Epithelial cell of prostate (primary cell): Measurements from ENCODE around the gene ZNF646.

Source experiments
- DNase-seq: peaks from one replicate; pipeline ENCODE4 v3.0.0-alpha.2; 2011; ENCODE audit warnings: low read depth, low spot score
- H3K27ac ChIP-seq: fragments of 450-650 bp; 2 replicates; pipeline ENCODE4 v1.5.1; 2017; ENCODE audit warnings: mild to moderate bottlenecking

Gene ZNF646

GRCh38 chr16:31073970-31074813, at the start of gene ZNF646, which contains the start of gene ZNF668:
Gene ZNF646, plus strand, starts transcription at chr16:31074422. Its CDS starts 1,903 bp downstream, at chr16:31076325.
Gene ZNF668, minus strand, starts transcription at chr16:31074240. Its CDS starts 9,781 bp downstream, at chr16:31064459.
- DNase-seq: peak; percentile 98

GRCh38 chr16:31025339-31025738, 48.9 kb upstream of the ZNF646 start:
- H3K27ac ChIP-seq: no peak overlapping the region
- no peak for DNase-seq

More at GRCh38 chr16:31073970-31074813, at the start of gene ZNF646, which contains the start of gene ZNF668:
- H3K27ac ChIP-seq: peak within 1 kb of the TSS; percentile 90

GRCh38 chr16:31029272-31029671, 45.0 kb upstream of the ZNF646 start:
- H3K27ac ChIP-seq: no peak overlapping the region
- no peak for DNase-seq

- no peak for DNase-seq
- no peak overlapping the region for H3K27ac ChIP-seq
These were observed 42.9 kb upstream of the ZNF646 start for GRCh38 chr16:31031276-31031675.

GRCh38 chr16:31032736-31033708, 41.2 kb upstream of the ZNF646 start, which contains the start of gene STX4:
Gene STX4, plus strand, starts transcription at chr16:31033558. Its CDS starts 248 bp downstream, at chr16:31033806.
- DNase-seq: peak; percentile 70
- H3K27ac ChIP-seq: peak within 1 kb of the TSS; percentile 72

- peak overlapping the region; percentile 72 for H3K27ac ChIP-seq
- peak; percentile 24 for DNase-seq
These were observed 40.3 kb upstream of the ZNF646 start for GRCh38 chr16:31033709-31034492.

GRCh38 chr16:31036691-31037090, 37.5 kb upstream of the ZNF646 start:
- no peak overlapping the region for H3K27ac ChIP-seq
- no peak for DNase-seq

- no peak overlapping the region for H3K27ac ChIP-seq
These were observed 35.2 kb upstream of the ZNF646 start for GRCh38 chr16:31038993-31039392.

GRCh38 chr16:31042866-31043265, 31.4 kb upstream of the ZNF646 start:
- no peak for DNase-seq
- H3K27ac ChIP-seq: no peak overlapping the region

More at GRCh38 chr16:31038993-31039392, 35.2 kb upstream of the ZNF646 start:
- DNase-seq: no peak

- no peak overlapping the region for H3K27ac ChIP-seq
- DNase-seq: no peak
These were observed 30.9 kb upstream of the ZNF646 start for GRCh38 chr16:31043352-31043751.

GRCh38 chr16:31043898-31044481, 30.2 kb upstream of the ZNF646 start:
- no peak overlapping the region for H3K27ac ChIP-seq
- no peak for DNase-seq

GRCh38 chr16:31050280-31051030, 23.8 kb upstream of the ZNF646 start:
- H3K27ac ChIP-seq: no peak overlapping the region
- DNase-seq: no peak

GRCh38 chr16:31052114-31052513, 22.1 kb upstream of the ZNF646 start:
- peak overlapping the region; percentile 77 for H3K27ac ChIP-seq
- peak; percentile 82 for DNase-seq

- no peak for DNase-seq
- H3K27ac ChIP-seq: no peak overlapping the region
These were observed 18.6 kb upstream of the ZNF646 start for GRCh38 chr16:31055613-31056012.

GRCh38 chr16:31061126-31061812, 13.0 kb upstream of the ZNF646 start:
- no peak overlapping the region for H3K27ac ChIP-seq
- no peak for DNase-seq

- no peak for DNase-seq
These were observed 12.3 kb upstream of the ZNF646 start for GRCh38 chr16:31061813-31062440.

GRCh38 chr16:31063495-31063842, 10.8 kb upstream of the ZNF646 start:
- H3K27ac ChIP-seq: no peak overlapping the region
- DNase-seq: no peak

More at GRCh38 chr16:31061813-31062440, 12.3 kb upstream of the ZNF646 start:
- H3K27ac ChIP-seq: no peak overlapping the region
